H1 (cell line): ENCODE measurements around the gene RHOC.

Source experiments
- ASH2L ChIP-seq: fragments of 200-600, 300-600 bp; sonication (generic); IDR thresholded peaks from one replicate; pipeline ENCODE4 v1.7.1; 2017; ENCODE audit warnings: low read length
- HDAC2 ChIP-seq, 2 experiments: fragments of 300-600 bp in 1 of 2; sonication (generic) in 1 of 2; IDR thresholded peaks; 2 replicates each; pipeline ENCODE4 v1.6.1; 2011 to 2012; ENCODE audit warnings: low read depth in 2 of 2, low read length in 2 of 2, mild to moderate bottlenecking in 2 of 2, moderate library complexity in 2 of 2, borderline replicate concordance in 1 of 2, inconsistent platforms in 1 of 2
- HDAC6 ChIP-seq: IDR thresholded peaks from one replicate; pipeline ENCODE4 v1.7.1; 2012; ENCODE audit warnings: low read depth, mild to moderate bottlenecking, inconsistent platforms, low read length, moderate library complexity
- MAX ChIP-seq: IDR thresholded peaks from 2 replicates; pipeline ENCODE4 v1.6.1; 2012; ENCODE audit warnings: inconsistent platforms
- POLR2A ChIP-seq, 2 experiments: IDR thresholded peaks; 1 replicate in 1 of 2; 2 replicates in 1 of 2; pipeline ENCODE4 v1.6.1; 2011; ENCODE audit warnings: low read depth in 2 of 2, low read length in 2 of 2, mild to moderate bottlenecking in 2 of 2; ENCODE audit errors: control extremely low read depth in 1 of 2
- SRF ChIP-seq: IDR thresholded peaks from 2 replicates; pipeline ENCODE4 v1.6.1; 2011; ENCODE audit warnings: mild to moderate bottlenecking, low read depth, low read length, moderate library complexity
- TF ChIP-seq, protein P1 (sequence below), 3 experiments: IDR thresholded peaks; 1 replicate in 2 of 3; 2 replicates in 1 of 3; pipeline versions ENCODE4 v1.5.1 to v1.6.1; 2011; ENCODE audit warnings: low read length in 3 of 3, mild to moderate bottlenecking in 3 of 3, inconsistent platforms in 2 of 3, low read depth in 1 of 3, moderate library complexity in 1 of 3; ENCODE audit not compliant: insufficient read depth in 1 of 3; ENCODE audit errors: control extremely low read depth in 1 of 3

DNA sequence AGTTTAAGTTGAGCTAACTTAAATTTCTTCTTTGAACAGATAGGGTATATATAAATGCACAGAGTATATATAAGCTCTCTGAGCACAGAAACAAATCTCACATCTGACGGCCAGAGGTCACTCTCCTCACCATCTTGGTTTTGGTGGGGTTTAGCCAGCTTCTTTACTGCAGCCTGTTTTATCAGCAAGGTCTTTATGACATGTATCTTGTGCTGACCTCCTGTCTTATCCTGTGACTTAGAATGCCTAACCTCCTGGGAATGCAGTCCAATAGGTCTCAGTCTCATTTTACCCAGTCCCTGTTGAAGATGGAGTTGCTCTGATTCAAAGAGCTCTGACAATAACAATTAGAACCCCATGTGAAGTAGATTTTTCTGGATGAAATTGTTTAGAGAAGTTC lies 34.1 kb downstream of the RHOC start:
- no peak for TF ChIP-seq HDAC6
- TF ChIP-seq HDAC2 (IDR thresholded peaks at IDR 0.05; ENCODE audit: borderline replicate concordance in 1 of 2, low read depth in 2 of 2, low read length in 2 of 2): no peak
- TF ChIP-seq, protein P1, sequence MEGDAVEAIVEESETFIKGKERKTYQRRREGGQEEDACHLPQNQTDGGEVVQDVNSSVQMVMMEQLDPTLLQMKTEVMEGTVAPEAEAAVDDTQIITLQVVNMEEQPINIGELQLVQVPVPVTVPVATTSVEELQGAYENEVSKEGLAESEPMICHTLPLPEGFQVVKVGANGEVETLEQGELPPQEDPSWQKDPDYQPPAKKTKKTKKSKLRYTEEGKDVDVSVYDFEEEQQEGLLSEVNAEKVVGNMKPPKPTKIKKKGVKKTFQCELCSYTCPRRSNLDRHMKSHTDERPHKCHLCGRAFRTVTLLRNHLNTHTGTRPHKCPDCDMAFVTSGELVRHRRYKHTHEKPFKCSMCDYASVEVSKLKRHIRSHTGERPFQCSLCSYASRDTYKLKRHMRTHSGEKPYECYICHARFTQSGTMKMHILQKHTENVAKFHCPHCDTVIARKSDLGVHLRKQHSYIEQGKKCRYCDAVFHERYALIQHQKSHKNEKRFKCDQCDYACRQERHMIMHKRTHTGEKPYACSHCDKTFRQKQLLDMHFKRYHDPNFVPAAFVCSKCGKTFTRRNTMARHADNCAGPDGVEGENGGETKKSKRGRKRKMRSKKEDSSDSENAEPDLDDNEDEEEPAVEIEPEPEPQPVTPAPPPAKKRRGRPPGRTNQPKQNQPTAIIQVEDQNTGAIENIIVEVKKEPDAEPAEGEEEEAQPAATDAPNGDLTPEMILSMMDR (IDR thresholded peaks at IDR 0.05; ENCODE audit: control extremely low read depth in 1 of 3, insufficient read depth in 1 of 3, low read depth in 1 of 3, low read length in 3 of 3): no peak
- no peak for TF ChIP-seq POLR2A (IDR thresholded peaks at IDR 0.05; ENCODE audit: control extremely low read depth in 1 of 2, low read depth in 2 of 2, low read length in 2 of 2)
- TF ChIP-seq SRF: no peak
- TF ChIP-seq MAX: no peak
- no peak for TF ChIP-seq ASH2L
